ENCODE measurements around the gene STAB1.

The STAB1 gene

GRCh38 chr3:52479877-52480575 is 15.1 kb upstream of the STAB1 start (continued):
- TF ChIP-seq CSRNP3 (CRISPR knock-in tag; IDR thresholded peaks at IDR 0.05), result no peak
- no peak for TF ChIP-seq PATZ1 (CRISPR knock-in tag; IDR thresholded peaks at IDR 0.05; ENCODE audit: borderline replicate concordance)
- no peak for TF ChIP-seq CSDC2 (CRISPR knock-in tag; IDR thresholded peaks at IDR 0.05)
- TF ChIP-seq ZNF565 (CRISPR knock-in tag; conservative IDR thresholded peaks at IDR 0.05; ENCODE audit: low read depth), result no peak
- no peak for TF ChIP-seq ZFP3 (CRISPR knock-in tag; IDR thresholded peaks at IDR 0.05)
- no peak for TF ChIP-seq GLIS3 (CRISPR knock-in tag; IDR thresholded peaks at IDR 0.05)

- no peak for TF ChIP-seq GLIS3 (CRISPR knock-in tag; IDR thresholded peaks at IDR 0.05)
- TF ChIP-seq RARB (CRISPR knock-in tag; IDR thresholded peaks at IDR 0.05), result no peak
- no peak for TF ChIP-seq ZFP30 (CRISPR knock-in tag; IDR thresholded peaks at IDR 0.05)
- no peak for TF ChIP-seq PATZ1 (CRISPR knock-in tag; IDR thresholded peaks at IDR 0.05; ENCODE audit: borderline replicate concordance)
- no peak for TF ChIP-seq OSR1 (CRISPR knock-in tag; IDR thresholded peaks at IDR 0.05)
- TF ChIP-seq ZNF565 (CRISPR knock-in tag; conservative IDR thresholded peaks at IDR 0.05; ENCODE audit: low read depth), result no peak
- no peak for TF ChIP-seq ZNF70 (CRISPR knock-in tag; IDR thresholded peaks at IDR 0.05)
- no peak for TF ChIP-seq ISL1 (CRISPR knock-in tag; IDR thresholded peaks at IDR 0.05)
- no peak for TF ChIP-seq SNAI2 (CRISPR knock-in tag; IDR thresholded peaks at IDR 0.05)
- no peak for TF ChIP-seq ZNF8 (CRISPR knock-in tag; IDR thresholded peaks at IDR 0.05)
- TF ChIP-seq TCF4 (CRISPR knock-in tag; IDR thresholded peaks at IDR 0.05; ENCODE audit: borderline replicate concordance), result no peak
- no peak for TF ChIP-seq ZC3H10 (CRISPR knock-in tag; IDR thresholded peaks at IDR 0.05)
- no peak for TF ChIP-seq POU6F1 (CRISPR knock-in tag; IDR thresholded peaks at IDR 0.05; ENCODE audit: borderline replicate concordance, low read depth)
- TF ChIP-seq ARNTL (CRISPR knock-in tag; IDR thresholded peaks at IDR 0.05; ENCODE audit: borderline replicate concordance, low read depth), result no peak
- ATAC-seq, result no peak
Measured at GRCh38 chr3:52480768-52481715, 14.1 kb upstream of the STAB1 start.

- no peak for TF ChIP-seq ZFP30 (CRISPR knock-in tag; IDR thresholded peaks at IDR 0.05)
- TF ChIP-seq ISL1 (CRISPR knock-in tag; IDR thresholded peaks at IDR 0.05), result no peak
- TF ChIP-seq ZNF70 (CRISPR knock-in tag; IDR thresholded peaks at IDR 0.05), result no peak
- TF ChIP-seq PATZ1 (CRISPR knock-in tag; IDR thresholded peaks at IDR 0.05; ENCODE audit: borderline replicate concordance), result no peak
- TF ChIP-seq OSR1 (CRISPR knock-in tag; IDR thresholded peaks at IDR 0.05), result no peak
- no peak for ATAC-seq
Measured at GRCh38 chr3:52481819-52482521, 13.2 kb upstream of the STAB1 start.
